ENCODE data around the gene PTGER1.
"Not testable (repeated sequence)": the region's sequence is repeated elsewhere in the genome, so short reads cannot be mapped to it uniquely, and the experiment has no call there.

Gene PTGER1

GRCh38 chr19:14514215-14514863 lies 39.2 kb upstream of the PTGER1 start:
- H3K4me1 ChIP-seq (ENCODE audit: control insufficient read depth, insufficient read depth, low read length, unreplicated experiment) = peaks cover 30% of the 10 kb centered on the region
- H3K4me3 ChIP-seq (ENCODE audit: low read depth, low read length) = no peak overlapping the region; the same call in 1 of the 2 replicates
- no peaks in the 10 kb centered on the region for H3K27me3 ChIP-seq (ENCODE audit: insufficient read depth, low read length)
- H3K36me3 ChIP-seq (ENCODE audit: insufficient read depth, low read length) = peaks cover 21% of the 10 kb centered on the region
- peaks cover 34% of the 10 kb centered on the region for H3K79me2 ChIP-seq (ENCODE audit: control insufficient read depth, insufficient read depth, low read length, unreplicated experiment)
- H3K27ac ChIP-seq (ENCODE audit: low read depth, low read length) = no peak overlapping the region
- H2AFZ ChIP-seq (ENCODE audit: low read length, unreplicated experiment) = no peak overlapping the region

DNA sequence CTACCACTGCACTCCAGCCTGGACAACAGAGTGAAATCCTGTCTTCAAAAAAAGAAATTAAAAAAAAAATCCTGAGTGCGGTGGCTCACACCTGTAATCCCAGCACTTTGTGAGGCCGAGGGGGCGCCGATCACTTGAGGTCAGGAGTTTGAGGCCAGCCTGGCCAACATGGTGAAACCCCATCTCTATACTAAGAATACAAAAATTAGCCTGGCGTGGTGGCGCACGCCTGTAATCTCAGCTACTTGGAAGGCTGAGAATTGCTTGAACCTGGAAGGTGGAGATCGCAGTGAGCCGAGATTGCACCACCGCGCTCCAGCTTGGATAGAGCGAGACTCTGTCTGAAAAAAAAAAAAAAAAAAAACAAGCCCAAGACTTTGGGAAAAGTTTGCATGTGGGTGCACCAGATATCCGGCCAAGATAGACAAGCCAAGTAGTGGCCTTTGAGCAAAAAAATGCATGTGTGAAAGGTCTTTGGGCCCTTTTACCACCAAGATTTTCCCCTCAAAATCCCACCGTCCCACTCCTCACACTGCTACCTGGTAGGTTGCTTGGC lies 37.3 kb upstream of the PTGER1 start:
- peaks cover 34% of the 10 kb centered on the region for H3K4me1 ChIP-seq (ENCODE audit: control insufficient read depth, insufficient read depth, low read length, unreplicated experiment)
- H3K4me3 ChIP-seq (ENCODE audit: low read depth, low read length) = no peak overlapping the region
- H3K27me3 ChIP-seq (ENCODE audit: insufficient read depth, low read length) = no peaks in the 10 kb centered on the region
- H3K79me2 ChIP-seq (ENCODE audit: control insufficient read depth, insufficient read depth, low read length, unreplicated experiment) = peaks cover 28% of the 10 kb centered on the region
- peaks cover 21% of the 10 kb centered on the region for H3K36me3 ChIP-seq (ENCODE audit: insufficient read depth, low read length)
- no peak overlapping the region for H3K27ac ChIP-seq (ENCODE audit: low read depth, low read length)
- no peak overlapping the region for H2AFZ ChIP-seq (ENCODE audit: low read length, unreplicated experiment)

DNA sequence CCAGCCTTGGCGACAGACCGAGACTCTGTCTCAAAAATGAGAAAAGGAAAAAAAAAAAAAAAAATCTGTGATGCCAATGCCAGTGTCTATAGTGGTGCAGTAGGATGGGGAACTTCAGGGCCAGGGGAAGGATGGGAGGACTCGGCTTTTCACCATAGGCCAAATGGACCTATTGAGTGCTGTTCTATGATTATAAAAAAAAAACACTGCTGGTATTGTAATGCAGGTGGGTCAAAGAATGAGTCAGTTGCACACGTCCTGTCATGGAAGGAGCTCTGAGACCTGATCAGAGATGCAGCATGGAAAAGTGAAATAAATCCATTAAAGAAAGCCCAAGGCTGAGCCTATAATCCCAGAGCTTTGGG lies 36.1 kb upstream of the PTGER1 start:
- Histone ChIP-seq H3K36me3 (ENCODE audit: insufficient read depth, low read length) (peaks cover 19% of the 10 kb centered on the region), H3K4me1 (ENCODE audit: control insufficient read depth, insufficient read depth, low read length, unreplicated experiment) (peaks cover 36% of the 10 kb centered on the region), H3K79me2 (ENCODE audit: control insufficient read depth, insufficient read depth, low read length, unreplicated experiment) (peaks cover 15% of the 10 kb centered on the region), H2AFZ (ENCODE audit: low read length, unreplicated experiment) (no peak overlapping the region), H3K27me3 (ENCODE audit: insufficient read depth, low read length) (no peaks in the 10 kb centered on the region), H3K4me3 (ENCODE audit: low read depth, low read length) (no peak overlapping the region; the same call in 1 of the 2 replicates), H3K27ac (ENCODE audit: low read depth, low read length) (peak overlapping the region; percentile 86)

DNA sequence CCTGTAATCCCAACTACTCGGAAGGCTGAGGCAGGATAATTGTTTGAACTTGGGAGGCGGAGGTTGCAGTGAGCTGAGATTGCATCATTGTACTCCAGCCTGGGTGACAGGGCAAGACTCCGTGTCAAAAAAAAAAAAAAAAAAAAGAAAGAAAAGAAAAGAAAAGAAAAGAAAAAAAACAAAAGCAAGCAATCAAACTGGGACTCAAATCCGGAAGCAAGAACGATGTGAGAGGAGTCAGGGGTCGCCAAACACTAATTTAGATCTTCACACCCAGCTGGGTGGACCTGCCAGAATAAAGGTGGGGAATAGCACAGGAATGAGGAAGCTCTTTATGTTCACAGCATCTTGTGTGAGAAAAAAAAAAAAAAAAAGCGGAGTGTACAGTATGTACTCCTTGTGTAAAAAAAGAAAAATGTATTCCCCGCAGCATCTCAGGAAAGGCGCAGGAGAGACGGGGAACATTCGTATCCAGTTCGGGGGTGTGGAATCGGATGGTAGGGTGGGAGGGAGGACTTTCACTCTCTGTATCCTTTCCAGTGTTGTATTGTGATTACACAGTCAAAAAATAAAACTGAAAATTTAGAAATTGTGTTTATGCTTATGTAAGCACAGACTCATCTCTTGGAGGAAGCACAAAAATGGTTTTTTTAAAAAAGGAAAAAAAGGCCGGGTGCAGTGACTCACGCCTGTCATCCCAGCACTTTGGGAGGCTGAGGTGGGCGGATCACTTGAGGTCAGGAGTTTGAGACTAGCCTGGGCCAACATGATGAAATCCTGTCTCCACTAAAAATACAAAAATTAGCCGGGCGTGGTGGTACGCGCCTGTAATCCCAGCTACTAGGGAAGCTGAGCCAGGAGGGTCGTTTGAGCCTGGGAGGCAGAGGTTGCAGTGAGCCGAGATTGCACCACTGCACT lies 35.4 kb upstream of the PTGER1 start:
- Histone ChIP-seq H2AFZ (ENCODE audit: low read length, unreplicated experiment) (peak overlapping the region; percentile 33), H3K4me3 (ENCODE audit: low read depth, low read length) (peak overlapping the region; percentile 70)

GRCh38 chr19:14507704-14508542 lies 32.8 kb upstream of the PTGER1 start:
- no peaks in the 10 kb centered on the region for H3K36me3 ChIP-seq (ENCODE audit: insufficient read depth, low read length)
- peaks cover 37% of the 10 kb centered on the region for H3K4me1 ChIP-seq (ENCODE audit: control insufficient read depth, insufficient read depth, low read length, unreplicated experiment)
- no peak overlapping the region for H3K4me3 ChIP-seq (ENCODE audit: low read depth, low read length)
- H2AFZ ChIP-seq (ENCODE audit: low read length, unreplicated experiment) = no peak overlapping the region
- peak overlapping the region; percentile 77 for H3K27ac ChIP-seq (ENCODE audit: low read depth, low read length)
- no peaks in the 10 kb centered on the region for H3K27me3 ChIP-seq (ENCODE audit: insufficient read depth, low read length)
- H3K79me2 ChIP-seq (ENCODE audit: control insufficient read depth, insufficient read depth, low read length, unreplicated experiment) = no peaks in the 10 kb centered on the region

More for the DNA sequence above, 35.4 kb upstream of the PTGER1 start:
- Histone ChIP-seq H3K27ac (ENCODE audit: low read depth, low read length) (peak overlapping the region; percentile 86), H3K79me2 (ENCODE audit: control insufficient read depth, insufficient read depth, low read length, unreplicated experiment) (peaks cover 9% of the 10 kb centered on the region), H3K4me1 (ENCODE audit: control insufficient read depth, insufficient read depth, low read length, unreplicated experiment) (peaks cover 36% of the 10 kb centered on the region), H3K27me3 (ENCODE audit: insufficient read depth, low read length) (no peaks in the 10 kb centered on the region), H3K36me3 (ENCODE audit: insufficient read depth, low read length) (peaks cover 13% of the 10 kb centered on the region)

GRCh38 chr19:14505488-14506239 lies 30.5 kb upstream of the PTGER1 start:
- Histone ChIP-seq H3K27me3 (ENCODE audit: insufficient read depth, low read length) (no peaks in the 10 kb centered on the region), H3K4me3 (ENCODE audit: low read depth, low read length) (no peak overlapping the region), H3K36me3 (ENCODE audit: insufficient read depth, low read length) (no peaks in the 10 kb centered on the region), H2AFZ (ENCODE audit: low read length, unreplicated experiment) (peak overlapping the region; percentile 62), H3K27ac (ENCODE audit: low read depth, low read length) (peak overlapping the region; percentile 79), H3K4me1 (ENCODE audit: control insufficient read depth, insufficient read depth, low read length, unreplicated experiment) (peaks cover 36% of the 10 kb centered on the region), H3K79me2 (ENCODE audit: control insufficient read depth, insufficient read depth, low read length, unreplicated experiment) (no peaks in the 10 kb centered on the region)

DNA sequence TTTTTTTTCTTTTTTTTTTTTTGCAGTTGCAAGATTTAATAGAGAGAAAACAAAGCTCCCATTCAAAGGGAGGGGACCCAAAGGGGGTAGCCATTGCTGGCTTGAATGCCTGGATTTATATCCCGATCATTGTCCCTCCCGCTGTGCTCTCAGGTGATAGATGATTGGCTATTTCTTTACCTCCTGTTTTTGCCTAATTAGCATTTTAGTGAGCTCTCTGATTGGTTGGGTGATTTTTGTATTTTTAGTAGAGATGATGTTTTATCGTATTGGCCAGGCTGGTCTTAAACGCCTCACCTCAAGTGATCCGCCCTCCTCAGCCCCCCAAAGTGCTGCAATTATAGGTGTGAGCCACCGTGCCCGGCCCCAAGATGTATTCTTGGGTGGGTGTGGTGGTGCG lies 29.4 kb upstream of the PTGER1 start:
- not testable (repeated sequence) for H3K27ac ChIP-seq (ENCODE audit: low read depth, low read length); H3K79me2 ChIP-seq (ENCODE audit: control insufficient read depth, insufficient read depth, low read length, unreplicated experiment); H3K27me3 ChIP-seq (ENCODE audit: insufficient read depth, low read length); H3K36me3 ChIP-seq (ENCODE audit: insufficient read depth, low read length); H2AFZ ChIP-seq (ENCODE audit: low read length, unreplicated experiment); H3K4me3 ChIP-seq (ENCODE audit: low read depth, low read length)
- H3K4me1 ChIP-seq (ENCODE audit: control insufficient read depth, insufficient read depth, low read length, unreplicated experiment) = peaks cover 29% of the 10 kb centered on the region

- Histone ChIP-seq H3K36me3 (ENCODE audit: insufficient read depth, low read length) (no peaks in the 10 kb centered on the region), H3K4me1 (ENCODE audit: control insufficient read depth, insufficient read depth, low read length, unreplicated experiment) (peaks cover 29% of the 10 kb centered on the region), H2AFZ (ENCODE audit: low read length, unreplicated experiment) (no peak overlapping the region), H3K27me3 (ENCODE audit: insufficient read depth, low read length) (no peaks in the 10 kb centered on the region), H3K27ac (ENCODE audit: low read depth, low read length) (no peak overlapping the region), H3K79me2 (ENCODE audit: control insufficient read depth, insufficient read depth, low read length, unreplicated experiment) (no peaks in the 10 kb centered on the region), H3K4me3 (ENCODE audit: low read depth, low read length) (no peak overlapping the region)
Measured at GRCh38 chr19:14503285-14503684, 28.1 kb upstream of the PTGER1 start.

DNA sequence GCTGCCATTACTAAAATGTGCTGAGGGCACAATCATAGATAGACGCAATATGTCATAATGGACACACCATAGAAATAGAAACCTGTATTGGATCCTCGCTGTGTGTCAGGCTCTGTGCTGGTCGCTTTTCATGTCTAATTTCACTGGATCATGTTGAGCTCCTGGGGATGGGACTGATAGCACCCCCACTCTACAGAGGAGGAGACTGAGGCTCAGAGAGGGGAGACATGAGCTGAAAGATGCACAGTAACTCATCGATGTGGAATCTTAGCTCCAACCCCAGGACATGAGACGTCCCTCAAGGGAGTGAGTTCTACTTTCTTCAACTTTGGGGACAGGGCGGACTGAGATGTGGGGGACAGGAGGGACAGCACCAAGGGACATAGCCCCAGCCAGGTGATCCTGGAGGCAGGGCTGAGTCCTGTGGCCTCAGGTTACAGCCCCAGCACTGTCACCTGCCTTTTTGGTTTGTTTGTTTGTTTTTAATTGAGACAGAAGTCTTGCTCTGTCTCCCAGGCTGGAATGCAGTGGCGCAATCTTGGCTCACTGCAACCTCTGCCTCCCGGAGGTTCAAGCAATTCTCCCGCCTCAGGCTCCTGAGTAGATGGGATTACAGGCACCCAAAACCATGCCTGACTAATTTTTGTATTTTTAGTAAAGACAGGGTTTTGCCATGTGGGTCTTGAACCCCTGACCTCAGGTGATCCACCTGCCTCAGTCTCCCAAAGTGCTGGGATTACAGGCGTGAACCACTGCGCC lies 27.4 kb upstream of the PTGER1 start:
- Histone ChIP-seq H3K4me1 (ENCODE audit: control insufficient read depth, insufficient read depth, low read length, unreplicated experiment) (peaks cover 25% of the 10 kb centered on the region), H3K79me2 (ENCODE audit: control insufficient read depth, insufficient read depth, low read length, unreplicated experiment) (no peaks in the 10 kb centered on the region), H3K27me3 (ENCODE audit: insufficient read depth, low read length) (no peaks in the 10 kb centered on the region), H3K36me3 (ENCODE audit: insufficient read depth, low read length) (no peaks in the 10 kb centered on the region), H2AFZ (ENCODE audit: low read length, unreplicated experiment) (no peak overlapping the region), H3K4me3 (ENCODE audit: low read depth, low read length) (no peak overlapping the region), H3K27ac (ENCODE audit: low read depth, low read length) (no peak overlapping the region)

Data from ACC112 (cell line).